ENCODE measurements around the gene ITPR1. TPM values are rescaled to one million over a fixed set of nuclear protein-coding genes. Genes with fewer than 3 reads are reported as not detected.

The ITPR1 gene
- total and polyA plus RNA-seq, 11 donors: 8.9 to 55.8 (median 19.9) TPM

- ATAC-seq (peak in 1 of 4 donors; percentile 16), DNase-seq (peak; percentile 25 to 57 (median 38))
- no peaks in the 10 kb centered on the region for H3K27me3 ChIP-seq
- peaks cover 0 to 50% (median 28%) of the 10 kb centered on the region in 12 donors for H3K4me1 ChIP-seq
- peaks cover 0 to 16% (median 8%) of the 10 kb centered on the region in 9 donors for H3K36me3 ChIP-seq
- no peaks in the 10 kb centered on the region for H3K9me3 ChIP-seq
- peak overlapping the region; percentile 59 to 96 (median 78) for H3K4me3 ChIP-seq
- 9 to 15% (median 10%) methylated on average over 28 of the region's 28 CpGs for WGBS, 4 donors
- TF ChIP-seq CTCF (IDR thresholded peaks at IDR 0.05) (no peak), POLR2A (IDR thresholded peaks at IDR 0.05) (no peak)
- H3K27ac ChIP-seq: peak overlapping the region in 11 of 12 donors; percentile 28 to 94 (median 78)
- intact Hi-C loops (cut with DNase I): loop anchor here in 9 of 10 donors (1.0 to 10.0 kb wide), 9 partner anchors 27 to 141 kb away; partner anchors contain the start of gene SUMF1 (in 1 of the 9)
These were observed 1.1 kb downstream of the ITPR1 start for GRCh38 chr3:4493941-4494894.

GRCh38 chr3:4494895-4495264 lies 1.7 kb downstream of the ITPR1 start:
- 31 to 40% (median 39%) methylated on average over 4 of the region's 4 CpGs for WGBS, 4 donors
- peaks cover 0 to 18% (median 13%) of the 10 kb centered on the region in 9 donors for H3K36me3 ChIP-seq
- peaks cover 0 to 50% (median 28%) of the 10 kb centered on the region in 12 donors for H3K4me1 ChIP-seq
- TF ChIP-seq CTCF (IDR thresholded peaks at IDR 0.05): no peak
- no peak for TF ChIP-seq POLR2A (IDR thresholded peaks at IDR 0.05)
- intact Hi-C loops (cut with DNase I): loop anchor here in 9 of 10 donors (5.0 to 10.0 kb wide), 6 partner anchors 87 to 140 kb away; no protein-coding TSS in a partner anchor
- H3K9me3 ChIP-seq: no peaks in the 10 kb centered on the region
- DNase-seq: no peak
- ATAC-seq: no peak
- peak overlapping the region in 11 of 12 donors; percentile 59 to 96 (median 79) for H3K4me3 ChIP-seq
- H3K27me3 ChIP-seq: no peaks in the 10 kb centered on the region
- peak overlapping the region in 11 of 12 donors; percentile 0 to 94 (median 78) for H3K27ac ChIP-seq

- H3K4me1 ChIP-seq: peaks cover 0 to 50% (median 28%) of the 10 kb centered on the region in 12 donors
- peak overlapping the region in 10 of 12 donors; percentile 0 to 94 (median 80) for H3K27ac ChIP-seq
- 49 to 61% (median 50%) methylated on average over 3 of the region's 3 CpGs for WGBS, 4 donors
- no peaks in the 10 kb centered on the region for H3K27me3 ChIP-seq
- peaks cover 0 to 24% (median 16%) of the 10 kb centered on the region in 9 donors for H3K36me3 ChIP-seq
- ATAC-seq: no peak
- no peaks in the 10 kb centered on the region for H3K9me3 ChIP-seq
- intact Hi-C loops (cut with DNase I): loop anchor here in 7 of 10 donors (5.0 to 10.0 kb wide), 5 partner anchors 87 to 141 kb away; no protein-coding TSS in a partner anchor
- peak overlapping the region in 10 of 12 donors; percentile 59 to 89 (median 76) for H3K4me3 ChIP-seq
- no peak for DNase-seq
- no peak for TF ChIP-seq CTCF (IDR thresholded peaks at IDR 0.05)
- no peak for TF ChIP-seq POLR2A (IDR thresholded peaks at IDR 0.05)
These were observed 2.3 kb downstream of the ITPR1 start for GRCh38 chr3:4495294-4496086.

Measured in heart left ventricle (tissue), 16 donors.